Esophagus mucosa (tissue), 1 donor: ENCODE data around the gene DPAGT1. TPM values are rescaled to one million over a fixed set of nuclear protein-coding genes. Genes with fewer than 3 reads are reported as not detected.
"Not testable (repeated sequence)": the region's sequence is repeated elsewhere in the genome, so short reads cannot be mapped to it uniquely, and the experiment has no call there.

Experiments used
- ATAC-seq: fragments of 200-7000 bp; cut with Tn5 transposase; one replicate; pipeline ENCODE4 v1.9.1; 2020
- total RNA-seq: library from RNA; stranded (reverse); gene quantifications from one replicate; pipeline ENCODE4 v1.2.4, GENCODE V29; 2023
- donor health status: DM: yes; HTN: yes; CAD: no.

DPAGT1 gene
- total RNA-seq, 1 donor from 2014 or later = 36.3 TPM

DNA sequence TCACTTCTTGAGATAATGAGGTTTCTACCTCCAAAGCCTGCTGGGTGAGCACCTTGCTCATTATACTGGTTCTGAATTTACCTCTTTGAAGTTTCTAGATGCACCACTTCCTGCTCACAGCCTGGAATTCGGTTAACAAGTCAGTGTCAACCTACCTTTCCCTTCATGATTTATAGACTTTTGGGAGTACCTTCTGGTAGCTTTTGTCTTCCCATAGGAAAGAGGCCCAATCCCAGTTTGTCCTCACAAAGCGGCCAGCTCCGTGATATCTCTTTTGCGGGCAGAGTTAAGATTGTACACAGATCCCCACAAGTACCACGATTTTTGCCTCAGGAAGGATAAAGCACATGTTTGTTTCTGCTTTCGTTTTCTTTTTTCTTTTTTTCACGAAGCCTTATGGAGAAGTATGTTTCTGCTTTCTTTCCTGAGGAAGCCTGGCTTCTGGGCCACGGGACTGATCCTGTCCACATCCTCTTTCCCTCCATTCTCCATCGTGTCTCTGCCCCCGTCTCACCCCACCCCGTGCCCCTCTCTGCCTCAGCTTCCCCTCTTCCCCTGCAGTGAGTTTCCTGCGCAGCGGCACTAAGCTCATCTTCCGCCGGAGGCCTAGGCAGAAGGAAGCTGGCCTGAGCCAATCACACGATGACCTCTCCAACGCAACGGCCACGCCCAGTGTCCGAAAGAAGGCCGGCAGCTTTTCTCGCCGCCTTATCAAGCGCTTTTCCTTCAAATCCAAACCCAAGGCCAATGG is 14.0 kb upstream of the DPAGT1 start:
- no peak for ATAC-seq

DNA sequence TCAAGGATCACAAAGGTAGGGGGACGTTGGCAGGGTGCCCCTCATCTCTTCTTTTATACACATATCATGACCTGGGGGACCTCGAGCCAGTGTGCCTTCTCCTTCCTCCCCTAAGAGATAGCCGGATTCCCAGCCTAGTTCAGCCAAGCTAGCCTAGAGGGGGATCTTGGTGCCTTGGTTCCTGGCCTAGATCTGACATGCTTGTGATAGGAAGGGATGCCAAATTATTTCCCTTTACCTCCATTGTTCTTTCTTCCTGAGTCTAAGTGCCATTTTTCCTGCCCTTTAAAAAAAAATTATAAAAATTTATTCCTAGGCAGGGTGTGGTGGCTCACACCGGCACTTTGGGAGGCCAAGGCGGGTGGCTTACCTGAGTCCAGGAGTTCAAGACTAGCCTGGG is 12.7 kb upstream of the DPAGT1 start:
- no peak for ATAC-seq

- no peak for ATAC-seq
These were observed 12.1 kb upstream of the DPAGT1 start for GRCh38 chr11:119113716-119114115.

- no peak for ATAC-seq
These were observed 10.8 kb upstream of the DPAGT1 start for GRCh38 chr11:119112314-119113020.

- no peak for ATAC-seq
These were observed 9.8 kb upstream of the DPAGT1 start for GRCh38 chr11:119111361-119111925.

GRCh38 chr11:119110439-119110838 is 8.8 kb upstream of the DPAGT1 start:
- ATAC-seq = no peak

DNA sequence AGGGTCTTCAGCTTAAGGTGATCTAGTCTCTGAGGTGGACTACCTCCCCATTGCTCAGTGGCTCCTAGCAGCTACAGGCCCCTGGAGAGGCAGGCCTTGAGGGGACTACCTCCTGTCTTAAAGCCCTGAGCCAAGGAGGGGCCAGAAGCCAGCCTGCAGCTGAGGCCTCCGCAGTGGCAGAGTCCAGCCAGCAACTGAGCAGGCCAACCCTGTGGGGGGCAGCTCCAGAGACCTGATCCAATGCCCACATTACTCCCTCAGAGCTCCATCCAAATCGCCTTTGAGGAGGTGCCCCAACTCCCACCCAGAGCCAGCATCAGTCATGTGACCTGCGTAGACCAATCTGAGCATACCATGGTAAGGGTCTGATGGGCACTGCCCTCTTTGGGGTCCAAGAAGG is 8.2 kb upstream of the DPAGT1 start:
- no peak for ATAC-seq

DNA sequence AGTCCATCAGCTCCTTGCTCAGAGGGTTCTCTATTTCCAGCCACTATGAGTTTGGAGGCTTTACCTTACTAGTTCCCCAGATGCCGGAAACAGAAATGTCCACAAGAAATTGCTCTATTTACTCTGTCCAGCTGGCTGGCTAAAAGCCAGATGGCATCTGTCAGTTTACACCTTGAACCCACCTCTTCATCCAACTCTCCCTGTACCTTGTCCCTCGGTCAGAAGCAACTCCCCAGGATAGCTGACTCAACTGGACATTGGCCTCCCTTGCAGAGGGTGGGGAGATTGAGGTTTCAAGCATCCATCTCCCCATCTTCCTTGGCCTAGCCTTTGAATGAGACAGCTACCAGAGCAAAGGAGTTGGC is 7.2 kb upstream of the DPAGT1 start:
- ATAC-seq = no peak

GRCh38 chr11:119108146-119108856 is 6.6 kb upstream of the DPAGT1 start:
- ATAC-seq = peak; percentile 75

DNA sequence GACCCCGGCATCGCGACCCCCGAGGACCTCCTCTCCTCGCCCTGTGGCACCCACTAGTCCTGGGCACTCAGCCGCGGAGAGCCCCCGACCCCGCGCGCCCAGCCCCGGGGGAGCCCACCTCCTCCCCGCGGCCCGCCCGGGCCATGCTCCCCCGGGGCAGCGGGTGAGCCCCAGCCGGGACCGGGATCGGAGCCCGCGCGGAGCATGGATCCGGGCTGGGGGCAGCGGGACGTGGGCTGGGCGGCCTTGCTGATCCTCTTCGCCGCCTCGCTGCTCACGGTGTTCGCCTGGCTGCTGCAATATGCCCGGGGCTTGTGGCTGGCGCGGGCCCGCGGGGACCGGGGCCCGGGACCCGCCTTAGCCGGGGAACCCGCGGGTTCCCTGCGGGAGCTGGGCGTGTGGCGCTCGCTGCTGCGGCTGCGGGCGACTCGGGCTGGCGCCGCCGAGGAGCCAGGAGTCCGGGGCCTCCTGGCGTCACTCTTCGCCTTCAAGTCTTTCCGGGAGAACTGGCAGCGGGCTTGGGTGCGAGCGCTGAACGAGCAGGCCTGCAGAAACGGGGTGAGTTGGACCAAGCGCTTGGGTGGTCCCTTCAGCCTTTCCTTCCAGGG is 6.0 kb upstream of the DPAGT1 start:
- ATAC-seq = peak; percentile 19

DNA sequence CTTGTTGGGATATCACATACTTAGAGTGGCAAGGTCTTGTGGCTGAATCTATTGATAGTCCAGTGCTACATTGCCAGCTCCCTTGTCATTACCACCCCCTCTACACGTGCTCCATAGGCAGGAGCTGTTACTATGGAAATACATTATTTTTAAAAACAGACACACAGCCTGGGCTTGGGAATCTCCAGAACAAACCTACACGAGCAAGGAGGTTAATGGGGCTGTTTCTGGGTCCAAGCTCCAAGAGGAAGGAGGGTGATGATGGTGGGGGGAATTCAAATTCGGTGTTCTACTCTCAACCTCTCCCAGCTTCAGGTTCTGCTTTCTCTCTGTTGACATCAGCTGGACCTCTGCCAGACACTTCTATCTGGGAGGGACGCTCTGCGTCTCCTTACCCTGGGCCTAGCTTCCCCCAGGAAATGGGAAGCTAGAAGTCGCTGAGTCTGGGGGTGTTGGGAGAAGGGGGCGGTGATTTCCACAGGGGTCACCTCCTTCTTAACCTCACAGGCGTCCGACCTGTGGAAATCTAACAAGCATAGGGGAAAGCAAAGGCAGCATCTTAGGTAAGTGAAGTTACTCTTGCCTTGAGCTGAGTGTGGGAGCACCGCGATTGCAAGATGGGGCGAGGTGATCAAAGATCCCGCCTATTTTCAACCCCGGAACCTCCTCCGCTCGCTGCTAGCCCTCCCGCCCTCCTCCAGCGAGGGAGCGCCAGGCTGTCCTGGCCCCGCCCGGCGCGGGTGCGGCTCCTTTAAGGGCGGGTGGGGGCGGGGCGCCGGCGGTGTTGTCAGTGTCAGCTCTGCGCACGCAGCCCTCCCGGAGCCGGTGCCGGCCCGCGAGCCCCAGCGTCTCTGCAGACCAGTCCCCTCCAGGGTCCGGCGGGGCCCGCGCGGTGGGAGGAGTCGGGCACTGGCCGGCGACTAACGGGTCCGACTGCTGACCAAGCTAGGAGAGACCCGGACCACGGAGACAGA is 5.2 kb upstream of the DPAGT1 start, which contains the start of gene C2CD2L:
C2CD2L (plus strand) TSS at position 781 of the 974 bp plus-strand sequence. CDS start 398 bp downstream, outside the sequence.
- ATAC-seq = peak; percentile 89

- ATAC-seq = no peak
These were observed 2.1 kb upstream of the DPAGT1 start for GRCh38 chr11:119103793-119104192.

GRCh38 chr11:119103161-119103664 is 1.6 kb upstream of the DPAGT1 start:
- ATAC-seq = not testable (repeated sequence)

DNA sequence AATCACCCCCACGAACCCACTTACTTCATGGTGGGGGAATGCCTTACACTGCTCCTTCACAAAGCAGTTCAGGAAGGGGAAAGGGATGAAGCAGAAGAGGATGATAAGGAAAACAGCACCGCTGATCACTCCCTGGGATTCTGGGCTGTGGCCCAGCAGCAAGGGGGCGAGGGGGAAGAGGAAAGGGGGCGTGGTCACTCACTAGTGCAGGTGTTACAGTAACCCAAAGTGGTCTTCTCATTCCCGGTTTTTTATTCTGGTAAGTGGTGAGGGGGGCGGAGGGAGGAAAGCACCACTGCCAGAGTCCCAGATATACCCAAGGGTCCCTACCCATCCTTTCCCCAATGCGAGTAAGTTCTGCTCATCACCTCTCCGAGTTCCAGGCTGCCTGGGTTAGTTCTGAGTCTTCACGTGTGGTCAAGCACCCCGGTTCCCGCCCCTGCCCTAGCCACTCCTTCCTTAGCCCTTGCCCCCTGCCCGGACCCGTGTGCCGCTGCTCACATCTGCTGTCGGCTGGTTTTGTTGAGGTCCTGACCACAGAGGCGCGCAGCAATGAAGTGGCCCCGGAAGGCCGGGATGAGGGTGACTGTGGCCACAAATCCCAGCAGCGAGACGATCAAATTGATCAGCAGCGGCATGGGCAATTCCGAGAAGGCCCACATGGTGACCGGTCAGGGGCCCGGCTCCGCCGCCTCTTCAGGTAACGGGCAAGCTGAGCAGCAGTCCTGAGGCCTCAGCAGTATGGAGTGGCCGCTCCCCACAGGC is 477 bp downstream of the DPAGT1 start:
- ATAC-seq = peak; percentile 5

GRCh38 chr11:119100246-119100970 is 1.2 kb downstream of the DPAGT1 start:
- no peak for ATAC-seq

- ATAC-seq = no peak
These were observed 1.9 kb downstream of the DPAGT1 start for GRCh38 chr11:119099711-119100110.

DNA sequence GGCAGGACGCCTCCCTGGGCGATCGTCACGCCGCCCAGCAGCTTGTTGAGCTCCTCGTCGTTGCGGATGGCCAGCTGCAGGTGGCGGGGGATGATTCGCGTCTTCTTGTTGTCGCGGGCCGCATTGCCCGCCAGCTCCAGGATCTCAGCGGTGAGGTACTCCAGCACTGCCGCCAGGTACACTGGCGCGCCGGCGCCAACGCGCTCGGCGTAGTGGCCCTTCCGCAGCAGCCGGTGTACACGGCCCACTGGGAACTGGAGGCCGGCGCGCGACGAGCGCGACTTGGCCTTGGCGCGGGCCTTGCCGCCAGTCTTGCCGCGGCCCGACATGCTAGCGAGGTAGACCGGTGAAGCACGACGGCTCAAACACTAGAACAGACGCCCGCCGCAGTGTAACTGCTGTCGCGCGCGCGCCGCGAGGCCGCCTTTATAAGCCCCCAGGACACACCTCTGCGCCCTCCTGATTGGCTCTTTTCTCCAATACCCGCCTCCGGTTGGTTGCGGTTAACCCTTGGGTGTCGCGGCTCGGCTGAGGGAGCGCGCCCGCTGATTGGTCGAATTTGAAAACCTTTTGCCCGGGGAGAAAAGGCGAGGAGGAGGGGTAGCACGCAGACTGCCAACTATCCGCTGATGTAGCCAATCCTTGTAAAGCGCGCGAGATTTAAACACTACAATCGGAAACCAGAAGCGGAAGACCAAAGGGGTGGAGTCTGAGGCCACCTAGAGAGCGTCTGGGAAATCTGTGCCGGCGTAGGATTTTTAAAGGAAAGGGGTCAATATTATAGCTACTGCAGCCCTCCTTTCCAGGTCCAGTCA is 6.4 kb downstream of the DPAGT1 start:
- ATAC-seq = peak; percentile 95

DNA sequence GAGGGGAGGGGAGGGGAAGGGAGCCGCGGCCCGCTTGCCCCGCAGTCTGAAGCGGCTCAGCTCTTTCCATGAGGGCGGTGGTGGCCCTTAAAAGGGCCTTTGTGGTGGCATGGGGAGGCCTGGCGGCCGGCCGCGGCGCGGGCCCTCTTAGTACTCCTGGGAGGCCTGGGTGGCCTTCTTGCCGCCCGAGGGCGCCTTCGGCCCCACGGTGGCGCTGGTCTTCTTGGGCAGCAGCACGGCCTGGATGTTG is 6.9 kb downstream of the DPAGT1 start:
- peak; percentile 66 for ATAC-seq
